Measurements from ENCODE around the gene ATXN7L2.

GRCh38 chr1:109491372-109491771, 7.7 kb downstream of the ATXN7L2 start:
- TF ChIP-seq REST (IDR thresholded peaks at IDR 0.05; ENCODE audit: borderline replicate concordance), result no peak
- TF ChIP-seq CTCF (IDR thresholded peaks at IDR 0.05; ENCODE audit: poor library complexity, severe bottlenecking), result no peak
- no peak for TF ChIP-seq POLR2AphosphoS5 (IDR thresholded peaks at IDR 0.05)
- no peak for TF ChIP-seq MXI1 (conservative IDR thresholded peaks at IDR 0.05; ENCODE audit: poor library complexity, severe bottlenecking)
- TF ChIP-seq EZH2 (IDR thresholded peaks at IDR 0.05; ENCODE audit: borderline replicate concordance, insufficient read depth, low read length, poor library complexity, severe bottlenecking), result no peak
- TF ChIP-seq EP300 (conservative IDR thresholded peaks at IDR 0.05; ENCODE audit: poor library complexity, severe bottlenecking), result no peak
- no peak for TF ChIP-seq SMC3 (conservative IDR thresholded peaks at IDR 0.05; ENCODE audit: poor library complexity)
- no peak for TF ChIP-seq TAF1 (IDR thresholded peaks at IDR 0.05; ENCODE audit: low read depth)
